Thymus (tissue), 11 donors: Measurements from ENCODE around the gene KLHL42. TPM values are rescaled to one million over a fixed set of nuclear protein-coding genes. Genes with fewer than 3 reads are reported as not detected.
"Not testable (repeated sequence)": the region's sequence is repeated elsewhere in the genome, so short reads cannot be mapped to it uniquely, and the experiment has no call there.

Experiments
- DNase-seq, 9 donors: peaks; one replicate each; pipeline ENCODE4 v3.0.0-alpha.2; 2013; ENCODE audit warnings: low spot score in 9 of 9, low read depth in 6 of 9, missing footprints in 1 of 9
- H3K27ac ChIP-seq, 2 donors: one replicate each; pipeline ENCODE4 v1.5.1; 2013; ENCODE audit warnings: control low read depth in 1 of 2, low read depth in 1 of 2, low read length in 1 of 2, mild to moderate bottlenecking in 1 of 2, moderate library complexity in 1 of 2
- H3K27me3 ChIP-seq, 2 donors: one replicate each; pipeline ENCODE4 v1.5.1; 2013; ENCODE audit warnings: low read length in 1 of 2; ENCODE audit not compliant: control insufficient read depth in 2 of 2, insufficient read depth in 1 of 2
- H3K36me3 ChIP-seq, 2 donors: one replicate each; pipeline ENCODE4 v1.5.1; 2013; ENCODE audit warnings: low read length in 1 of 2, mild to moderate bottlenecking in 1 of 2, moderate library complexity in 1 of 2; ENCODE audit not compliant: control insufficient read depth in 2 of 2, insufficient read depth in 2 of 2
- H3K4me1 ChIP-seq, 2 donors: one replicate each; pipeline ENCODE4 v1.5.1; 2013; ENCODE audit warnings: low read length in 2 of 2; ENCODE audit not compliant: control insufficient read depth in 2 of 2, insufficient read depth in 2 of 2
- H3K4me3 ChIP-seq, 2 donors: one replicate each; pipeline ENCODE4 v1.5.1; 2013; ENCODE audit warnings: low read length in 2 of 2, control low read depth in 1 of 2, mild to moderate bottlenecking in 1 of 2
- H3K9me3 ChIP-seq, 2 donors: one replicate each; pipeline ENCODE4 v1.5.1; 2013; ENCODE audit warnings: low read length in 1 of 2, mild to moderate bottlenecking in 1 of 2; ENCODE audit not compliant: control insufficient read depth in 2 of 2, insufficient read depth in 1 of 2
- WGBS: extraction: QIAGEN DNeasy Blood & Tissue Kit; methylation state at CpG from one replicate; pipeline ENCODE4 v1.1.7; 2013; 5-methylcytosine and 5-hydroxymethylcytosine counted together
- polyA plus RNA-seq: library from polyadenylated mRNA; stranded (reverse); fragments of 200-250 nt; gene quantifications from one replicate; pipeline ENCODE4 v1.2.3, GENCODE V29; 2013
- total RNA-seq: library from RNA; stranded (reverse); fragments of 120-200 nt; gene quantifications from one replicate; pipeline ENCODE4 v1.2.4, GENCODE V29; 2013
- donor health status: healthy.

The KLHL42 gene
- total and polyA plus RNA-seq, 2 donors, result 8.8 to 9.0 TPM

GRCh38 chr12:27838543-27839185, 58.6 kb downstream of the KLHL42 start:
- H3K36me3 ChIP-seq, result no peaks in the 10 kb centered on the region
- no peak for DNase-seq
- H3K9me3 ChIP-seq, result no peaks in the 10 kb centered on the region
- H3K4me3 ChIP-seq, result no peak overlapping the region
- H3K4me1 ChIP-seq, result no peaks in the 10 kb centered on the region
- no peak overlapping the region for H3K27ac ChIP-seq
- WGBS, result 91% methylated on average over 2 of the region's 2 CpGs
- no peaks in the 10 kb centered on the region for H3K27me3 ChIP-seq

GRCh38 chr12:27840229-27840999, 60.4 kb downstream of the KLHL42 start:
- Histone ChIP-seq H3K9me3 (no peaks in the 10 kb centered on the region), H3K27ac (no peak overlapping the region), H3K36me3 (no peaks in the 10 kb centered on the region), H3K4me1 (no peaks in the 10 kb centered on the region), H3K4me3 (no peak overlapping the region), H3K27me3 (no peaks in the 10 kb centered on the region)
- WGBS, result 87% methylated on average over 3 of the region's 3 CpGs
- no peak for DNase-seq

- Histone ChIP-seq H3K4me1 (no peaks in the 10 kb centered on the region), H3K36me3 (no peaks in the 10 kb centered on the region), H3K27me3 (no peaks in the 10 kb centered on the region), H3K4me3 (no peak overlapping the region), H3K27ac (no peak overlapping the region), H3K9me3 (no peaks in the 10 kb centered on the region)
- DNase-seq, result no peak
- WGBS, result 76% methylated on average over 5 of the region's 5 CpGs
Measured at GRCh38 chr12:27841392-27841882, 61.4 kb downstream of the KLHL42 start.

DNA sequence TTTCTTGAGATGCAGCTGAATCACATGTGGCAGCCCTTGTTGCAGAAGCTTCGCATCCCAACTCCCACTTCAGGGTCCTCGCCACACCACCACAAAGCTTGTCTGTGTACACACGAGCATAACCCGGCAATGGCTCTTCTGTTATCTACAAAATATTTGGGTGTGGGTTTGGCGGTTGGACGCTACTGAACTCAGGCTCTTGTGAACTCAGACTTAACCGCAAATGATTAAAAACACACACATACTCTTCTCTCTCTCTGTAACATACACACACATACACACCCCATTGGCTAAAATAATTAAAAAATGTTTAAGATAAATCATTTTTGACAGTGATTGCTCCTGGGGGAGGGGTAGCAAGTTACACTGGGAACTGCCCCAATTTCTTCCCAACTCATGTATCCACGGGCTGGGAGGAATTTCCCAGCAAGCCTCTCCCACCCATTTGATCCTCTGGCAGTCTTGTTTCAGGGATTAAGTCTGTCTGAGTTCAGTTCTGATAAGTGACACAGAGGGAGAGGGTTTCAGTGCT, 63.7 kb downstream of the KLHL42 start:
- Histone ChIP-seq H3K27ac (no peak overlapping the region), H3K9me3 (no peaks in the 10 kb centered on the region), H3K36me3 (no peaks in the 10 kb centered on the region), H3K4me3 (no peak overlapping the region), H3K4me1 (no peaks in the 10 kb centered on the region), H3K27me3 (no peaks in the 10 kb centered on the region)
- no peak for DNase-seq
- 91% methylated on average over 8 of the region's 8 CpGs for WGBS

DNA sequence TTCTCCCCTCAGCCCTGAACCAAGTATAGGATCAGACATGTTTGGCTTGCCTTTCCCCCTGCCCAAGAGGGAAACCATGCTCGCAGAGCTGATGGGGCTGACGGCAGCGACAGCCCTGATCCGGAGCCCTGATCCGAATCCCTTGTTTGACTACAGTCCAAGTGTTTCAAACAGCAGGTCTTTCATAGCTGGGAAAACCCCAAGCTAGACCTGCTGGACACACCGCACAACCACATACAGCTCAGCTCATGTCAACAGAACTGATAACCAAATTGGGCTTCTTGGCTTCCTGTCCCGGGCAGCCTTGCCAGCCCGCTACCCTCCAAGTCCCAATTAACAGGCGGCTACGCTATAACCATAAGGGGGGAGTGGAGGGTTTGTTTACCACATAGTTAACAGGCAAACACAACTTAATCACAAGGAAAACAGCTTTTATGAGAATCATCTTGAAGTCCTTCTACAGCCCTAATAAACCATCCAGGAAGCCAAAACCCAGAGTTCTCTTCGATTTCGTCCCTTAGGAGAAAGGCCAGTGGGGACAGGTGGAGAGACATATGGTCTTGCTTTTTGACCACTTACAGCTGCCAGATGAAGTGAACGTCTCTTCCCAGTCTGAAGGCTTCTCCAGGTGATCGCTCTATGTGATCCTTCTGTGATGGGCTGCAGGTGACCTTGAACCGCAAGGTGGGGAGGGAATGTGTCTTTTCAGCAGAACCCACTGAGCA, 64.5 kb downstream of the KLHL42 start:
- no peak overlapping the region for H3K27ac ChIP-seq

GRCh38 chr12:27845187-27845586, 65.2 kb downstream of the KLHL42 start:
- no peaks in the 10 kb centered on the region for H3K27me3 ChIP-seq
- no peaks in the 10 kb centered on the region for H3K36me3 ChIP-seq
- WGBS, result 94% methylated on average over 2 of the region's 2 CpGs
- no peak overlapping the region for H3K4me3 ChIP-seq
- H3K27ac ChIP-seq, result no peak overlapping the region
- no peak for DNase-seq
- H3K4me1 ChIP-seq, result no peaks in the 10 kb centered on the region
- no peaks in the 10 kb centered on the region for H3K9me3 ChIP-seq

More for the DNA sequence above, 64.5 kb downstream of the KLHL42 start:
- no peak overlapping the region for H3K4me3 ChIP-seq
- H3K27me3 ChIP-seq, result no peaks in the 10 kb centered on the region
- WGBS, result 93% methylated on average over 15 of the region's 15 CpGs
- H3K4me1 ChIP-seq, result no peaks in the 10 kb centered on the region
- DNase-seq, result no peak
- no peaks in the 10 kb centered on the region for H3K36me3 ChIP-seq
- H3K9me3 ChIP-seq, result no peaks in the 10 kb centered on the region

GRCh38 chr12:27845706-27846105, 65.7 kb downstream of the KLHL42 start:
- not testable (repeated sequence) for DNase-seq, H3K36me3 ChIP-seq, H3K27ac ChIP-seq, H3K9me3 ChIP-seq, H3K4me3 ChIP-seq, H3K27me3 ChIP-seq, H3K4me1 ChIP-seq
- 96% methylated on average over 3 of the region's 3 CpGs for WGBS

GRCh38 chr12:27847293-27847692, 67.3 kb downstream of the KLHL42 start:
- not testable (repeated sequence) for H3K4me3 ChIP-seq, H3K27me3 ChIP-seq, H3K27ac ChIP-seq, DNase-seq, H3K36me3 ChIP-seq, H3K4me1 ChIP-seq, H3K9me3 ChIP-seq
- over 99% methylated on average over 2 of the region's 2 CpGs for WGBS

DNA sequence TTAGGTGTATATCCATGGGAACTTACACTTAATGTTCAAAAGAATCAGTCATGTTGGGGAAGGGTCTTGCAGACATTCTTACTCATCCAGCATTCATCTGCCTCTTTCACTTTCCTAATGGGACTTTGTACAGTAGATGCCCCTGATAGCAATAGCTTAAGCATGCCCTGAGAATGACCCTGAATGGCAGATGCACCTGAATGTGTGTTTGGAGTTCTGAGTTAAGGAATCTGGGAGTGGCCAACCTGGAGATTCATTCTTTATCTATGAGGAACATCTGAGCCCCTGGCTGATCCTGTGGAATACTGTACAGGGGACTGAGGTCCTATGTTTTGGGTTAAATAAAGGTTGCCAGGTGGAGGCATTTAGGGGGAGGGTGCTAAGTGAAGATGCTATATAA, 71.3 kb downstream of the KLHL42 start:
- no peak overlapping the region for H3K4me3 ChIP-seq
- H3K27me3 ChIP-seq, result no peaks in the 10 kb centered on the region
- H3K9me3 ChIP-seq, result no peaks in the 10 kb centered on the region
- H3K4me1 ChIP-seq, result no peaks in the 10 kb centered on the region
- H3K27ac ChIP-seq, result no peak overlapping the region
- no peak for DNase-seq
- no peaks in the 10 kb centered on the region for H3K36me3 ChIP-seq
